SH-SY5Y (cell line): Measurements from ENCODE around the gene CDC42EP5.

Source experiments
- GATA2 ChIP-seq: IDR thresholded peaks from 2 replicates; pipeline ENCODE4 v1.6.1; 2011; ENCODE audit warnings: mild to moderate bottlenecking, low read depth, low read length
- GATA3 ChIP-seq: IDR thresholded peaks from 2 replicates; pipeline ENCODE4 v1.6.1; 2011; ENCODE audit warnings: low read depth, mild to moderate bottlenecking, low read length, moderate library complexity

DNA sequence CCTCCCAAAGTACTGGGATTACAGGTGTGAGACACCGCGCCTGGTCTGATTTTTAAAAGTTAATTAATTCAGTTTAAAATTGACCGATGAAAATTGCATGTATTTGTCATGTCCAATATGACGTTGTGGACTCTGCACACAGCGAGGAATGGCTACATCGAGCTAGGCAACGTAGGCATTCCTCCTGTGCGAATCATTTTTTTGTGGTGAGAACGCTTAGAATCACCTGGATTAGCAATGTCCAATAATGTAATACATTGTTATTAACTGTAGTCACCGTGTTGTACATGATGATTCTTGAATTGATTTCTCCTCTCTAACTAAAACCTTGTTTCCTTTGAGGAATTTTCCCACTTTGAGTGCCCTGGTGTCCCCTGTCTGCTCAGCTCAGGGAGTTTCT lies 33.0 kb upstream of the CDC42EP5 start:
- TF ChIP-seq GATA3, result no peak
- TF ChIP-seq GATA2, result no peak
